HG02588 (cell line): ENCODE measurements around the gene PNPLA6.

Experiments used
- ATAC-seq: cut with Tn5 transposase; IDR thresholded peaks from one replicate; pipeline ENCODE4 v1.9.1; 2021; ENCODE audit warnings: mild to moderate bottlenecking, moderate library complexity; ENCODE audit not compliant: unreplicated experiment

PNPLA6 gene

DNA sequence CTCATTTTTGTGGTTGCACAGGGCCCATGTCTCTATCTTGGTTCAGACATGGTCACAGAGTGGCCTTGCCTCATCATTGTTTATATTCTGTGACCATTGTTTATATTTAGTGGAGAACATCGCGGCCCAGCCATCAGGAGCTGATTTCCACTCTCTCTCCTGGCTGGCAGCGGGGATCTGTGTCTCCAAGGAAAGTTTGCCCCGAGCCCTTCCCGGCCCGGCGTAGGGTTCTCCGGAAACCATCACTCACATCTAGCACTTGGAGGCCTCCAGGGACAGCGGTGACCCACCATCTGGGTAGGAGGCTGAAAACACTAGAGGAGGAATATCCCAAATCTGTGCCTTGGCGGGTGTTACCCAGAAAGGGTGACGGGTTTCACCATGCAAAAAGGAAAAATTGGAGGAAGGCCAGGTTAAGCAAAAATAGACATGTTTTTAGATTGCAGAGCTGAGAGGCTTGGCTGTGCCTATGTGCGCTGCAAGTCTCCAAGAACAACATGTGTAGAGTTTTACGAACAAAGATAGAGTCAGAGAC, 20.3 kb upstream of the PNPLA6 start:
- no peak for ATAC-seq

DNA sequence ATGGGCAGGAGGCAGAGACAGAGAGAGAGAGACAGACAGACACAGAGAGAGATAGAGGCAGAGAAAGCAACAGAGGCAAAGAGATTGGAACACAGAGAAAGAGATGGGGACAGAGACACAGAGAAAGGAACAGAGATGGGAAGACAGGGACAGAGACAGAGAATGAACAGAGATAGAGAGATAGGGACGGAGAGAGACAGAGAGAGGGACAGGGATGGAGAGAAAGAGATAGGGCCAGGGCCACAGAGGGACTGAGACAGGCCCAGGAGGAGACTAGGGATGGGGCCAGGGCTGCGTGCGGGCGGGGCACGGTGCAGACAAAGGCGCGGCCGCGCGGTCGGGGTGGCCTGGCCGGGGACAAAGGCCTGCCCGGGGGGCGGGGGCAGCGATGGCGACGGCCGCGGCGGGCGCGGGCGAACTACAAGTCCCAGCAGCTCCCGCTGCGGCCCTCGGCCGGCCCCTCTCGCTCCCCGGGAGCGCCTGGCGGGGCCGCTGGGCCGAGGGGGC, 19.8 kb upstream of the PNPLA6 start, which contains the start of gene ZNF358:
TSS of gene ZNF358 (plus strand) at position 459 of the 507 bp plus-strand sequence. CDS start 3,140 bp downstream, outside the sequence.
- no peak for ATAC-seq

DNA sequence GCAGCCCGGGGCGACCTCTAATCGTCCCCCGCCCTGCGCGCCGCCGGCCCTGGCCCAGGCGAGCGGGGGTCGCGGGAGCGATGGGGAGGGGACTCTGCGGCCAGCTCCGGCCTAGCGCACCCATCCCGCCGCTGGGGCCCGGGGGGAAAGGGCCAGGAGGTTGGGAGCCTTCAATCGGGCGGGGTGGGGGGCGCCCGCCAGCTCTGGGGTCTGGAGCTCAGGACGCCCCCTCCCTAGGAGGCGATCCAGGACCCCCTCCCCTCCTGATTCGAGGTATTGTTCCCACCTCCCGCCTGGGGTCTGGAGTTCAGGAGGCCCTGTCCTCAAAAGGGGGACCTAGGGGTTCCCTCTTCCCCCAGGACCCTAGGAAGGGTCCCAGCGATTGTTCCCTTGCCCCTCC, 19.2 kb upstream of the PNPLA6 start:
- ATAC-seq = no peak

DNA sequence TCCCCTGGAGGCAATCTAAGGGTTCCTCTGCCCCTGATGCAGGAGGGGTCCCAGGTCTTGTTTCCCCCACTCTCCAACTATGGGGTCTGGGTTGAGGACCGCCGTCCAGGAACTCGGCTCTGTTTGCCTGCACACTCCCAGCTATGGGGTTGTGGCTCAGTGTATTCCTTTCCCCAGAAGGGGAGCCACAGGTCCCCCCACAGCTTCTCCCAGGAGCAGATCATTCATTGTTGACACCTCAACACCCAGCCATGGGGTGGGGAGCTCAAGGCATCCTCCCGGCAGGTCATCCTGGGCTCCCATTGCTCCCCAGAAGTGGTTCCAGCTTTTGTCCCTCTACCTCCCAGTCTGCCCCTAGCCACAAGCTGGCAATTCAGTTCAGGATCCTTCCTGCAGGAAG, 18.6 kb upstream of the PNPLA6 start:
- ATAC-seq = no peak

DNA sequence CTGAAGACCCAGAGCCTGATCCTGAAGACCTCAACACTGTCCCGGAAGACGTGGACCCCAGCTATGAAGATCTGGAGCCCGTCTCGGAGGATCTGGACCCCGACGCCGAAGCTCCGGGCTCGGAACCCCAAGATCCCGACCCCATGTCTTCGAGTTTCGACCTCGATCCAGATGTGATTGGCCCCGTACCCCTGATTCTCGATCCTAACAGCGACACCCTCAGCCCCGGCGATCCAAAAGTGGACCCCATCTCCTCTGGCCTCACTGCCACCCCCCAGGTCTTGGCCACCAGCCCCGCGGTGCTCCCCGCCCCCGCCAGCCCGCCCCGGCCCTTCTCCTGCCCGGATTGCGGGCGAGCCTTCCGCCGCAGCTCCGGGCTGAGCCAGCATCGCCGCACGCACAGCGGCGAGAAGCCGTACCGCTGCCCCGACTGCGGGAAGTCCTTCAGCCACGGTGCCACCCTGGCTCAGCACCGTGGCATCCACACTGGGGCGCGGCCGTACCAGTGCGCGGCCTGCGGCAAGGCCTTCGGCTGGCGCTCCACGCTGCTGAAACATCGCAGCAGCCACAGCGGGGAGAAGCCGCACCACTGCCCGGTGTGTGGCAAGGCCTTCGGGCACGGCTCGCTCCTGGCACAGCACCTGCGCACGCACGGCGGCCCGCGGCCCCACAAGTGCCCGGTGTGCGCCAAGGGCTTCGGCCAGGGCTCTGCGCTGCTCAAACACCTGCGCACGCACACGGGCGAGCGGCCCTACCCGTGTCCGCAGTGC, 16.0 kb upstream of the PNPLA6 start:
- no peak for ATAC-seq

DNA sequence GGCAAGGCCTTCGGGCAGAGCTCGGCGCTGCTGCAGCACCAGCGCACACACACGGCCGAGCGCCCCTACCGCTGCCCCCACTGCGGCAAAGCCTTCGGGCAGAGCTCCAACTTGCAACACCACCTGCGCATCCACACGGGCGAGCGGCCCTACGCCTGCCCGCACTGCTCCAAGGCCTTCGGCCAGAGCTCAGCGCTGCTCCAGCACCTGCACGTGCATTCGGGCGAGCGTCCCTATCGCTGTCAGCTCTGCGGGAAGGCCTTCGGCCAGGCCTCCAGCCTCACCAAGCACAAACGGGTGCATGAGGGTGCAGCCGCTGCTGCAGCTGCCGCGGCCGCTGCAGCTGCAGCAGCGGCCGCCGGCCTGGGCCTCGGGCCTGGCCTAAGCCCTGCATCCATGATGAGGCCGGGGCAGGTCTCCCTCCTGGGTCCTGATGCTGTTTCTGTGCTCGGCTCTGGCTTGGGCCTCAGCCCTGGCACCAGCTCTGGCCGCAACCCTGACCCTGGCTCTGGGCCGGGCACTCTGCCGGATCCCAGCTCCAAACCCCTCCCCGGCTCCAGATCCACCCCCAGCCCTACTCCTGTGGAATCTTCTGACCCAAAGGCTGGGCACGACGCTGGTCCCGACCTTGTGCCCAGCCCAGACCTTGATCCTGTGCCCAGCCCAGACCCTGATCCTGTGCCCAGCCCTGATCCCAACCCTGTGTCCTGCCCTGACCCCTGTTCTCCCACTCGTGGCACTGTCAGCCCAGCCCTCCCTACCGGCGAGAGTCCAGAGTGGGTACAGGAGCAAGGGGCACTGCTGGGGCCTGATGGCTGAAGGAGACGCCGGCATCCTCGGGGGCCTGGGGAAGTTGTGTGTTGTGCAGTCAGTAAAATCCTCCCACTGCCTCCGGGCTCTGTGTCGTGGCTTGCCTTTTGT, 15.1 kb upstream of the PNPLA6 start:
- ATAC-seq = no peak

DNA sequence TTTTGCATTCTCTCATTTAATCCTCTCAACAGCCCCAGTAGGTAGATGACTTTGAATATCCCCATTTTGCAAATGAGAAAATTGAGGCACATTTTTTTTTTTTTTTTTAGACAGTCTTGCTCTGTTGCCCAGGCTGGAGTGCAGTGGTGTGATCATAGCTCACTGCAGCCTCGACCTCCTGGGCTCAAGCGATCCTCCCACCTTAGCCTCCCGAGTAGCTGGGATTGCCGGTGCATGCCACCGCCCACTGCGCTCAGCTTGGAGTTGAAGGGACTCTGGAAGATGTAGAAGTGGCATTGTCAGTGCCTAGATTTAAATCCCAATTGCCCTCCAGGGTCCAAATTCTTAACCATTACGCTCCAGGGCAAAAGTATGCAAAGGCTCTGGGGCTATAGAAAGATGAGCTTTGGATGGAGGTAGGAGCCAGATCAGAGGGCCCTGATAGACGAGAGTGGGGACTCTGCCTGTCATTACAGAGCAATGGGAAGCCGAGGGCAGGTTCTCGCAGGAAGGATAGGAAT, 13.9 kb upstream of the PNPLA6 start:
- ATAC-seq = no peak

DNA sequence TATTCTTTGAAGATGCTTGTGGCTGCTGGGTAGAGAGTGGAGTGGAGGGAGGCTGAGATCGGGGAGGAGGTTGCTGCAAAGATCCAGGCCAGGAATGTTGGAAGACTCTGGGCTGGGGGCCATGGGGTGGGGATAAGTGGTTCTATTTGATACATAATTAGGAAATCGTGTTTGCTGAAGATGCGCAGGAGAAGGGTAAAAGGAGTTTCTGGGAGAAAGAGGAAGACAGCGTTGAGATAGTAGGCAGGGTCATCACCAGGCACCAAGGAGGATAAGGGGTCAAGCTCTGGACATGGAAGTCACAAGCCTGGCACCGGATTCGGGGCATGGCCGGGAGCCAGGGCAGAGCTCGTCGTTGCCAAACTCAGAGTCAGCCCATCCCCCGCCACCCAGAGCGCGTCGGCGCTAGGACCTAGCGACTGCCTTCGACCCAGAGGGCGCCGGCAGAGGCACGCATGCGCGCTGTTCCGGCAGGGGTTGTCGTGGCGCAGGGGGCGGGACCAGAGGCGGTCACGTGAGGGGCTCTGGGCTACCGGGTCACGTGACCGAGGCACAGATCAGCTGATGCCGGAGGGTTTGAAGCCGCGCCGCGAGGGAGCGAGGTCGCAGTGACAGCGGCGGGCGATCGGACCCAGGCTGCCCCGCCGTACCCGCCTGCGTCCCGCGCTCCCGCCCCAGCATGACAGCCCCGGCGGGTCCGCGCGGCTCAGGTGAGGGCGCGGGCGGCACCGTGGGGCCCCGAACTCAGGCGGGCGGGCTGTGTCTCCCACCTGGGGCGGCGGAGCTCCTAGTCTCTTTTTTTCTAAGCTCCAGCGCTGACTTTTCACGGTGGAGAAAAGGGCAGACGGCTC, 13.2 kb upstream of the PNPLA6 start, which contains the start of gene MCOLN1:
TSS of gene MCOLN1 (plus strand) at position 553 of the 851 bp plus-strand sequence. CDS start at position 680, 127 bp downstream.
- ATAC-seq = peak; percentile 81

DNA sequence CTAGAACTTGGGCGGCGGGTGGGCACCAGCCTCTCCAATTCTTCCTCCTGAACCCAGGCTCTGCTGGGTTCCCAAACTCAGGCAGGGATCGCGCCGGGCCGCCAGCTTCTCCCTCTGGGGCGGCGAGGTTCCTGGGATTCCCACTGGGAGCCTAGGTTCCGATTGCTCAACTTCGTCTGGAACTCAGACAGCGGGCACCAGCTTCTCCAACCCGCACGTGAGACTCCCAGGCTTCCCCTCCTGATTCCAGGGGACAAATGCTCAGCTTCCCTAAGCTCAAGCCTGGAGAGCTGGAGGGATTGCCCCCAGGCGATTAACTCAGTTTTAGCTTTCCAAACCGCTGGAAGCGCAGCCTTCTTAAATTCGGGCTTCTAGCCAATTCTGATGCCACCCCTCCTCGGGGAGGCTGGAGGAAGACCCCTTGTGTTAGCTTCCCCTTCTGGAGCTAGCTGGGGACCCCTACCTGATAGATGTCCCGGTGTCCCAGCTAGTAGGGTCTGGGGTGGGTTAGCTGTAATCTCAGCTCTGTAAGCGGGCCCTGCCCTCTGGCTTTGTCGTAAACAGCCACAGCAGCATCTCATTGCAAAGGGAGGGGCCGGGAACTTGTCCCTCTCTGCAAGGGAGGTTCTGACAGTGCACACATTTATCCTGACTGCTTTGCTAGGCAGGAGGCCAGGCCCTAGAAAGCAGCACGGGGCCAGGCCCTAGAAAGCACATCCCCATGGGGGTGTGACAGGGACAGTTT, 12.4 kb upstream of the PNPLA6 start:
- peak; percentile 5 for ATAC-seq

DNA sequence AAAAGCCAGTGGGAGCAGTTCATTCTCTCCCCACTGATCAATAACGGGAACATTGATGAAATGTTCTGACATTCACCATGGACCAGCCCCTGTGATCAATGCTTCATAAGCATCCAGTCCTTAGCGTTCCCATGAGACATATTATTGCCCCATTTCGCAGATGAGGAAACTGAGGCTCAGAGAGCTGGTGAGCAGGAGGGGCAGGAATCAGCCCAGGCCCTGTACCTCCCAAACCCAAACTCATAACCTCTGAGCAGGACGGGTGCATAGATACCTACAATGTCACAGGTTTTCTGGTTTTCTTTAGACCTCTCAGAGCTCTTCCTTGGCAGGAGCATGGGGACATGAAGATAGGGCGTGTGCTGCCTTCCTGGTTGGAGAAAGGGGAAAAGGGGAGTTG, 11.0 kb upstream of the PNPLA6 start:
- ATAC-seq = no peak

DNA sequence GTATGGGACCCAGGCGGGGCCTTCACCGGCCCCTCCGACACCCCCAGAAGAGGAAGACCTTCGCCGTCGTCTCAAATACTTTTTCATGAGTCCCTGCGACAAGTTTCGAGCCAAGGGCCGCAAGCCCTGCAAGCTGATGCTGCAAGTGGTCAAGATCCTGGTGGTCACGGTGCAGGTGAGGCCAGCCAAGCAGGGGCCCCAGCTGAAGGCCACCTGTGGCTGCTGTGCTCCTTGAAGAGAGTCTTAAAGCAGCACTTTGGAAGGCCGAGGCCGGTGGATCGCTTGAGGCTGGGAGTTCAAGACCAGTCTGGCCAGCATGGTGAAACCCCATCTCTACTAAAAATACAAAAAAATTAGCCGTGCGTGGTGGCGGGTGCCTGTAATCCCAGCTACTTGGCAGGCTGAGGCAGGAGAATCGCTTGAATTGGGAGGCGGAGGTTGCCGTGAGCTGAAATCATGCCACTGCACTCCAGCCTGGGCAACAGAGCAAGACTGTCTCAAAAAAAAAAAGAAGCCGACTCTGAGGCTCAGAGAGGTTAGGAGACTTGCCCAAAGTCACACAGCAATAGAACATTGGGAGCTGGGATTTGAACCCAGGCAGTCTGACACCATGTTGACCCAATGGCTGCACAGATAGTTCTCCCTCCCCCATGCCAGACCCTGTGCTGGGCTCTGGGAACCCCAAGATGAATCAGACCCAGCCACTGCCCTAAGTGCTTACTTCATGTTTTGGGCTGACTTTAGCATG, 10.4 kb upstream of the PNPLA6 start:
- ATAC-seq = no peak

DNA sequence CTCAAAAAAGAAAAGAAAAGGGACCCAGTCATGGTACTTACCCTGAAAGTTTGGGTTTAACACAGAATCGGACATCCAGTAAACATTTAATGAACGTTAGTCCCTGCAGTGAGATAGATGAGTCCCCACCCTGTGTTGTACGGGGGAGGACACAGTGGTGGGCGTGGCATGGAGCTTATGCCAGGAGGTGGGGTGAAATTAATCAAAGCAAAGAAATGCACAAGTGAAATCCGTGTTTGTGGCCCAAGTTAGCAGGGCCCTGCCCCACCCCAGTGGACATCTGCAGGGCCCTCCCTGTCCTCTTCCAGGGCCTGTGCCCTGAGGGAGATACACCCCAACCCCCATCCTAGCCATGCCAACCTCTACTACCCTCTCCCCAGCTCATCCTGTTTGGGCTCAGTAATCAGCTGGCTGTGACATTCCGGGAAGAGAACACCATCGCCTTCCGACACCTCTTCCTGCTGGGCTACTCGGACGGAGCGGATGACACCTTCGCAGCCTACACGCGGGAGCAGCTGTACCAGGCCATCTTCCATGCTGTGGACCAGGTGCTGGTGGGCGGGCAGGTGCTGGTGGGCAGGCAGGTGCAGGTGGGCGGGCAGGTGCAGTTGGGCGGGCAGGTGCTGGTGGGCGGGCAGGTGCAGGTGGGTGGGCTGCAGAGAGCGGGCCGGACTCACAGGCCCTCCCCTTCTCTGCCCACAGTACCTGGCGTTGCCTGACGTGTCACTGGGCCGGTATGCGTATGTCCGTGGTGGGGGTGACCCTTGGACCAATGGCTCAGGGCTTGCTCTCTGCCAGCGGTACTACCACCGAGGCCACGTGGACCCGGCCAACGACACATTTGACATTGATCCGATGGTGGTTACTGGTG, 9.2 kb upstream of the PNPLA6 start:
- ATAC-seq = no peak

DNA sequence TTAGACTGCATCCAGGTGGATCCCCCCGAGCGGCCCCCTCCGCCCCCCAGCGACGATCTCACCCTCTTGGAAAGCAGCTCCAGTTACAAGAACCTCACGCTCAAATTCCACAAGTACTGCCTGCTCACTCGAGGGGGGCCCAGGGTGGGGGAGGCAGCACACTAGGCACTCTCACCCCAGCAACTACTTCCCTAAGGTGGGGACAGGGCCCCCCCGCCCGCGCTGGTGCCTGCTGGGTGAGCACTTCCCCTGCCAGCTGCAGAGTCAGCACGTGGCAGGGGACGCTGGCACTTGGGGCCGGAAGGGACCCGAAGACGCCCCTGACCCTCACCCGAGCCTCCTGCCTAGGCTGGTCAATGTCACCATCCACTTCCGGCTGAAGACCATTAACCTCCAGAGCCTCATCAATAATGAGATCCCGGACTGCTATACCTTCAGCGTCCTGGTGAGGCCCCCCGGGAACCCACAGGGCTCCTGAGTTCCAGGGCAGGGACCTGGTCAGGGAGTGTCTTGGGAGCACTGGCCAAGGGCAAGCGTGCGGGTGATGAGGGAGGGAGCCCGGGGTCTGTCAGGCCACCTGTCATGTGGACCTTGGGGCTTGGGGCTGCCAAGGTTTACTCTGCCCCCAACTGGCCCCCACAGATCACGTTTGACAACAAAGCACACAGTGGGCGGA, 7.9 kb upstream of the PNPLA6 start:
- ATAC-seq = no peak

DNA sequence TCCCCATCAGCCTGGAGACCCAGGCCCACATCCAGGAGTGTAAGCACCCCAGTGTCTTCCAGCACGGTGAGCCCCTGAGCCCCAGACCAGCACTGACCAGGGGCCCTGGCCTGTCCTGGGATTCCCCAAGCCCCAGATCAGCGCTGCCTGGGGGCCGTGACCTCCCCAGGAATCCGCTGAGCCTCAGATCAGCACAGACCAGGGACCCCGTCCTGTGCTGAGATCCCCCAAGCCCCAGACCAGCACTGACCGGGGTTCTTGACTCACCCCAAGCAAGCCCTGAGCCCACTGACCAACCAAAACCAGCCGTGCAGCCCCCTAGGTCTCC, 7.4 kb upstream of the PNPLA6 start:
- no peak for ATAC-seq

DNA sequence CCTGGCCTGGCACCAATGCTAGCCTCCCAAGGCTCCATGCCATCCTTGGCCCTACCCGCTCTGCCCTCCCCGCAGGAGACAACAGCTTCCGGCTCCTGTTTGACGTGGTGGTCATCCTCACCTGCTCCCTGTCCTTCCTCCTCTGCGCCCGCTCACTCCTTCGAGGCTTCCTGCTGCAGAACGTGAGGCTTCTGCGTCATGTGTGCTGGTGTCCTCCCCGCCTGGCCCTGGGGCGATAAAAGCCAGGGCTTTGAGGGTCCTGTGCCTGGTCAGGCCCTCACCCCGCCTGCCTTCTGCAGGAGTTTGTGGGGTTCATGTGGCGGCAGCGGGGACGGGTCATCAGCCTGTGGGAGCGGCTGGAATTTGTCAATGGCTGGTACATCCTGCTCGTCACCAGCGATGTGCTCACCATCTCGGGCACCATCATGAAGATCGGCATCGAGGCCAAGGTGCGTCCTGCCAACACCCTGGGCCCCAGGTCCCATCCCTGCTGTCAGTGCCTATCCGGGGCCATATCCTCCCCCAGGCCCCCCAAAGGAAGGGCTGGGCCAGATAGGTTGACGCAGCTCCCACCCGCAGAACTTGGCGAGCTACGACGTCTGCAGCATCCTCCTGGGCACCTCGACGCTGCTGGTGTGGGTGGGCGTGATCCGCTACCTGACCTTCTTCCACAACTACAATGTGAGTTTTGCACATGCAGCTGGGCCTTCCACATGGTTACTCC, 6.8 kb upstream of the PNPLA6 start:
- ATAC-seq = no peak

DNA sequence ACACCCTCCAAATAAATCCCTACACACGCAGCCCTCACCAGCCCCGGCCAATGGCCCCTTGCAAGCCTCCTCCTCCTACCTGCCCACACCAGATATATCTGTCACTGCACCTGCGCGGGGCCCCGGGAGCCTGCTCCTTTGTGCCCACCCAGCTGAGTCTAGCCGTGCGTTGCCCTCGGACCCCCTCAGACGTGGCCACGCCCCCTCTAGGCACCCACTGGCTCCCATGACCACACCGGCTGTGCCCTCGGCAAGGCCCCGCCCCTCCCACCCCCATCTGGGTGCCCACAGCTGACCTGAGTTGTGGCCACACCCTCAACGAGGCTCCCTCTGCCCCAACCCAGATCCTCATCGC, 6.3 kb upstream of the PNPLA6 start:
- ATAC-seq = no peak
